Activated T-cell treated with anti-CD3 and anti-CD28 coated beads, Interleukin-2, amount 50 U/mL, for 1 hour (primary cell): Measurements from ENCODE around the gene CTNNA2.
"Not testable (repeated sequence)": the region's sequence is repeated elsewhere in the genome, so short reads cannot be mapped to it uniquely, and the experiment has no call there.

ENCODE experiments used
- DNase-seq: peaks from one replicate; pipeline ENCODE4 v3.0.0-alpha.2; 2020

Gene CTNNA2

DNA sequence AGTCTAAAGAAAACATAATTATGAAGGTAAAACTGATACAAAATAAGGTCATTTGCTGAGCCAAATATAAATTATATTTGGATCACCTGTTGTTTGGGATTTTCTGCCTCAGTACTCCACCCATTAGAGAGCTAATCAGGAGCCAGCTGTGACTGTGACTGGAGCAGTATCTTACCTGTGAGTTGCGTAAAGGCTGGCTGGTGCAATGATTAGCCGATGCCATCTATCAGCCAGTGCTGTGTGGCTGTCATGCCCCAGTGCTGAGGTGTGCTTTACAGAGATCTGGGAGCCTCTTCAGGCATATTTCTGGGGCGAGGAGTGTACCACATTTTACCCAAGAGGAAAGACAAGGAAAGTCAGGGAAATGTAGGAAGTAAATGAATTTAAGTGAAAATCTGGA lies 599.9 kb downstream of the CTNNA2 start:
- no peak for DNase-seq

GRCh38 chr2:80113399-80113798 lies 600.5 kb downstream of the CTNNA2 start:
- DNase-seq: no peak

DNA sequence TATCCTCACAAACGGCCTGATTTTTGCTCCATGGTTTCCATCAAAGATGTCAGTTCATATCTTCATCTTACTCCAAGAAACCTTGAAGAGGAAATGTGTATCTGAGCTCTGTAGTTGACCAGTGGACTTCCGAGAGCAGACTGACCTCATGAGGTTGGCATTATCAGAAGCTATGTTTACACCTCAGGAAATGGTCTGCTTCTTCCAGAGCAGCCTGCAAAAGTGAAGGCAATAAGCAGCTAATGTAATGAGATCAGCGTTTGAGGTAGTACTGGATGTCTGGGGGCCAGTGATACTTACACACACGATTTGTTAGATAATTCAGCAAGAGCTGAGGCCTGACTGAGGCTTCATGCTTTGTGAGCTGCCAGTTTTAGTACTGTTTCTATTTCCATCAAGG lies 602.0 kb downstream of the CTNNA2 start:
- no peak for DNase-seq

DNA sequence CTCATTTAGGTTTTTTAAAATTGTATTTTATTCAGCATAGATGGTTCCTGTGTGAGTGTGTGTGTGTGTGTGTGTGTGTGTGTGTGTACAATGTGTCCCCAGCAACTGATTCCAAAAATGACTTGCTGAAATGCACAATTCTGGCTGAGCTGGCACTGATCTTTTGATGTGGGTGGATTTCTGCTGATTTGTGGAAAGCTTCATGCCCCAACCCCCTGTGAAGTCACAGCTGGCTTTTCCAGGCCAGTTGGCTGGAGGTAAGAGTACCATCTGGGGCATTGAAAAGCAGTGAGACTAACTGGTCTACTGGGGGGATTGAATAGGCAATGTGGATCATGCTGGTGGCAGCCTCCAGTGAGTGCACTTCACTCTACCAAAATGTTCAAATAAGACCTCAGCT lies 604.5 kb downstream of the CTNNA2 start:
- DNase-seq: no peak

- DNase-seq: no peak
These were observed 608.0 kb downstream of the CTNNA2 start for GRCh38 chr2:80120866-80121265.

DNA sequence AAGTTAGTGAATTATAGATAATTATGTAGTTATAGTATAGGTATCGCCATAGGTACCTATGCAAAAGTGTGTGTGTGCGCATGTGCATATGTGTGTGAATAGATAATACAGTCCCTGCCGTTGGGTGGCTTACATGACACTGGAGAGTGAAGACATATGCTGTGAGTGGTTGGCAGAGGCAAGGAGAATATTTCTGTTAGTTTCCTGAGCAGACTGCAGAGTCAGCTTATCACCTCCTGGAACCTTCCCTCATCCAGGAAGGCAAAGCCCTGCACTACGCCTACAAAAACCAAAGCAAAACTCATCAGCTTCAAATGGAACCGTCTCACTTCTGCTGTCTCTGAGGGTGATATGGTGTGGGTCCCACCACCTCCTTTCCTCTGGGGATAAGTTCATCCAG lies 609.8 kb downstream of the CTNNA2 start:
- DNase-seq: no peak

GRCh38 chr2:80126596-80127189 lies 613.8 kb downstream of the CTNNA2 start:
- no peak for DNase-seq

- DNase-seq: no peak
These were observed 615.2 kb downstream of the CTNNA2 start for GRCh38 chr2:80128080-80128479.

DNA sequence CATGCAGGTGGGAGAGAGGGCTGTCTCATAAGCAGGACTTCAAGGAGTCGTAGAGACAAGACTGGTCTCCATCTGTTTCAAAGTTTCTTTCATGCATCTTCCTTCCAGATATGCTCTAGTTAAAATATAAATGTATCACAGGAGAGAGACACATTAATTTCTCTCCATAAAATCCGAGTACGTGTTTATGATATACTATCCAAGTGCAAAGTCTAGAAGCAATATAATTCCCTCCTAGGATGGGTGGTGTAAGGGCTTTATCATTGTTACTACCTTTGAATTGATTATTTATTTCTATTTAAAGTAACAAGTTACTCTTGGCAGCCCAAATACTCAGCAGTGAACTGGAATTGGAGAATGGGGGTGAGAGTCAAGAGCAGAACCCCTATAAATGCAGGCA lies 619.4 kb downstream of the CTNNA2 start:
- no peak for DNase-seq

DNA sequence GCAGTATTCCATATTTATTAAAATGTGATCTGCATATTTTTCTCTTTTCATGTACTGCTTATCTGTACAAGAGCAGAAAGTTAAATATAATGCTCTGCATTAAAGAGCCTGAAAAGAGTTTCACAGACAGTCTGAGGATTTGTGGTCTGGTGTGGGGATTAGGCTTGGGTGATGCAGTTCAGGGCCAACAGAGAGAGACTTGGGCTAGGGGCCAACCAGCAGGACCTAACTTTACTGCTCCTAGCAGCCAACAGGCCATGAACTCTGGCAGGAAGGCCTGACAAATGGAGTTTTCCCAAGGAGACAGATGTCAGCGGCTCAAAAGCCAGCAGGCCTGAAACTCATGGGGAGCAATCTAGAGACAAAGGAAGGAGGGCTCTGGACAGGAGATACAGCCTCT lies 622.1 kb downstream of the CTNNA2 start:
- no peak for DNase-seq

GRCh38 chr2:80136338-80136737 lies 623.5 kb downstream of the CTNNA2 start:
- DNase-seq: no peak

GRCh38 chr2:80139001-80139400 lies 626.1 kb downstream of the CTNNA2 start:
- no peak for DNase-seq

- DNase-seq: no peak
These were observed 628.3 kb downstream of the CTNNA2 start for GRCh38 chr2:80141007-80141726.

DNA sequence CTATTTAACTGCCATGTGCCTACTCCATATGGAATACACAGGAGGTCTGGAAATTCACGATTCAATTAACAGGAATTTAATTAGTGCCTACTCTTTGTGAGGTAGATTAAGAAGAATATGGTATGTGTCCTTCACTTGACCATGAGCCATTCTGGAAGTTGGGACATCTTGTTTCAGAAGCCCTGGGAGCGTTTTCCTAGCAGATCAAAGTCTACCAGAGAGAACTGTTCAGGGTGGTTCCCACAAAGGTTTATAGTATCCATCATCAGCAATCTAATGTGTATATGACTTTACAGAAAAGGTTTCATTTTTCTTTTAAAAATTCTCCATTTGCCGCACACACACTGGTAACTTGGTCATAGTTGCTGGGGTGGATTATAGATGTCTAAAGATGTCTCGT lies 632.6 kb downstream of the CTNNA2 start:
- no peak for DNase-seq

GRCh38 chr2:80146757-80147156 lies 633.9 kb downstream of the CTNNA2 start:
- not testable (repeated sequence) for DNase-seq

DNA sequence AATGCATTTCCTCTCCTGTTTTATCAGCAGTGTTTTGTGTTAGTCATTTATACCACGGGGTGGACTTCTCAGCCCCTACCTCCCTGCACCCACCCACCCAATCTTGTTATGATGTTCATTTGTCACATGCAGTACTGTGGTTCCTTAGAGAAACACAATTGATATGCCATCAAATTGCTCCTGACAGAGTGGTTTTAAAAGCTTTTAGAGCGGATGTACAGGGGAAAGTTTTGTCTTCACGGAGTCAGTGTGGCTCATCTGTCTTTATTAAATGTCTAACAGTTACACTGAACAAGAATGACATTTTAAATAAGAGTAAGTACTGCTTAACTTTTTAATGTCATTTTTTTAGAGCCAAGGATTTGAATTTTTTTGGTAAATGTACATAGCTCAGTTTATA lies 634.8 kb downstream of the CTNNA2 start:
- DNase-seq: no peak

DNA sequence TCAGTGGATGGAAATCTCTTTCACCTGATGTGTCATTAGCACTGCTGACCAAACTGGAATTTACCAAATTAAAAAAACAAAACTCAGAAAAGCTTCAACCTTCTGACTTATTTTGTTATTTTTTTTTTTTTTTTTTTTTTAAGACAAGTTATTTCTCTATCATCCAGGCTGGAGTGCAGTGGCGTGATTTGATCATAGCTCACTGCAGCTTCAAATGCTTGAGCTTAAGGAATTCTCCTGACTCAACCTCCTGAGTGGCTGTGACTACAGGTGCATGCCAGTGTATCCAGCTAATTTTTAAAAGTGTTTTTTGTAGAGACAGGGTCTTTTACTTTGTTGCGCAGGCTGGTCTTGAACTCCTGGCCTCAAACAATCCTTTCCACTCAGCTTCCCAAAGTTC lies 636.1 kb downstream of the CTNNA2 start:
- DNase-seq: no peak

DNA sequence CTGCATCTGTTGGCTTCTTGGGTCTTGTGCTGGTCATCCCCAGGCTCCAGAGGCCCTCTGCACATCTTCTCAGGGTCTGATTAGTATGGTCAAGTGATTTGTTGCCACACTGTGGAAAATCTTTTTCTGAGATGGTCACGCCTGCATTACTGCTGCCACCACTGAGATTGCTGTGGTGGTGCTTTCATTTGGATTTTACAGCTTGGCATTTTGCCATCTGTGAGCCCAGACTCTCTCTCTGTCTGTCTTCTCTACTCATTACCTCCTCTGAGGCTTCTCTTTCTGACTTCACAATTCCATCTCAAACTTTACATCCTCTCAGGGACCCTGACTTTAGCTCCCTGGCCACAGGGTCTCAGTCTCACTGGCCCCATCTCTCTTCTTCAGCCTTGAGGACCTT lies 637.1 kb downstream of the CTNNA2 start:
- DNase-seq: no peak

DNA sequence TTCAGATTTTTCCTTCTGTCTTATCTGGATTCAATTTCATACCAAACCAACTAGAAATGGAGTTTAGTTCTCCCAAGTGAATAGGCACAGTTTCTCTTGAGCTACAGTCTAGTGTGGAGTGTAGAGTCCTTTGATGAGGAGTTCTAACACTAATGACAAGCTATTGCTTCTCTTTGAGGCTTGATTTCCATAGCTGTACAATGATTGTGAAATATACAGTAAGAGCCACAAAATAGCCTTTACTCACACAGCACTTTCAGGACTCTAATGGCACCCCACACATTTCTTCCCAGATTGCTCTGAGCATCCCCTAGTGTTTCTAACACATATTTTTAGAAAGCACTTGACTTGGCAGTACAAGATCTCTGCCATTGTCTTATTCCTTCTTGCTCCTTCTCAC lies 638.4 kb downstream of the CTNNA2 start:
- DNase-seq: no peak

DNA sequence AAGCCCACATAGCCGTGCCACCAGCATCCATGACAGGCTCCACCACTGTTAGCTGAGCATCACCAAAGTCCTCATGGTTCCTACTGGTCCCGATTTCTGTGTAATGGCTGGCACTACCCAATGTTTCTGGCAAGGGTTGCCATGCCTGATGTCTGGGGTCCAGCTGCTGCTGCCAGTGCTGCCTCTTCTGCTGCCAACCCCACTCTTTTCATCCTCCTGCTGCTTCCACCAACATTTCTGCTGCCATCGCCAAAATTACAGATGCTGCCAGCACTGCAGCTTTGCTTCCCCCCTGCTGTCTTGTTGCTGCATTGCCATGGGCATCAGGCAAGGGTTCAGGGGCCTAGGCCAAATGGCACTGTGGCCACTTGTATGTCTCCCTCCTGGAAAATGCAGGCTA lies 638.8 kb downstream of the CTNNA2 start:
- DNase-seq: no peak

DNA sequence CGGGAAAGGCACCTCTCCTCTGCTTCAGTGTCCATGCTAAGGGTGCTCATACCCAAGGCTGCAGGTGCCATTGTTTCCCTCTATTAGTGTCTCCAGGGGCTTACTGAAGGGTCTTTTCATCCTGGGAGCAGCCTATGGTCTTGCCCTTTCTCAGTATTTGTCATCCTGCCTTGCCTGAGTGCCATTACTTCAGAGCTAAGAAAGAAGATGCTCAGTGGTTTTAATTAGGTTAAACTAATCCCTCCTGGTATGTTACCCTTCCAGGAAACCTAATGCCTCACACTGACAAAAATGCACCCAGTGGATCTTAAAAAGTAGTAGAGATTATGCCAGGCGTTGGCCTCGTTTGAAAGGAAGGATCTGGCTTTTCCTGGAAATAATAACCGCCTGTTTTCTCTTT lies 640.3 kb downstream of the CTNNA2 start:
- DNase-seq: no peak

- no peak for DNase-seq
These were observed 640.9 kb downstream of the CTNNA2 start for GRCh38 chr2:80153768-80154167.

DNA sequence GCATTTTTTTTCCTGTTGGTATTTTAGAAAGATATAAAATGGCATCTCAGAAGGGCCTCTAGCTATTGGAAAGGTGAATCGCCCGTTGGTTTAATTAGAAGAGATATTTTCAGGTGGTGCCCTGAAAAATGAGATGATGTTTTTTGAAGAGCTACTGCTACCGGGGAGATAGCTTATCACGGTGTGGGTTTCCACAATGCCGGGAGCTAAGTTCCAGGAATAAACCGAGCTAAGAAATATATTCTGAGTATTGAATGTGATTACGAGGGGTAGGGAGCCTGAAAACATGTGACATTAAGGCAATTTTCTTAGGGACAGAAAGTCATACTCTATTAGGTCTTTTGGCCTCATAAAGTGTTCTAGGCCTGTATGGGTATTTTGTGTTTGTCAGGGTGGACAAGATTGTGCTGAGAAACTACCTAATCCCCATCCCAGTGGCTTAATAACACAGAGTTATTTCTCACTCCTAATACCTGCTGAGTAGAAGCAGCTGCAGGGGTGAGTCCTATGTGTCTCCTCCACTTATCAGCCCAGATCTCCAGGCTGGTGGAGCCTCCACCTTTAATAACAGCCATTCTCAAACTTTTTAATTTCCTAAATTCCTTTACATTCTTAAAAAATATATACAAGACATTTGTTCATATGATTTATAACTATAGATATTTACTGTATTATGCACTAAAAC lies 641.5 kb downstream of the CTNNA2 start:
- no peak for DNase-seq

DNA sequence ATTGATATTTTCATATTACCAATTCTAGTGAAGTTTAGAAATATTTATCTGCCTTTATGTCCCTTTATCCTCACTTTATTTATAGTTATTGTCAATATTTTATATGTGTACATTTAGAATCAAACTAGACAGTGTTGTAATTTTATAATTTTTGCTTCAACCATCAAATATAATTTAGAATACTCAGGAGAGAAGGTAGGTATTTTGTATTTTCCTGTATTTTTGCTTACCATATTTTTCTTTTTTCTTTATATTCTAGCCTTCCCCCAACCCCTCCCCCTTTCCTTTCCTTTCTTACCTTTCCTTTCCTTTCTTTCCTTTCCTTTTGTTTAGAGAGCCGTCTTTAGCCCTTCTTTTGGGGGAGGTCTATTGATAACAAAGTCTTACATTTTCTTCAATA lies 651.5 kb downstream of the CTNNA2 start:
- no peak for DNase-seq
